Heart left ventricle (tissue), 16 donors: ENCODE measurements around the gene TBC1D10B. TPM values are rescaled to one million over a fixed set of nuclear protein-coding genes. Genes with fewer than 3 reads are reported as not detected.

Experiments
- ATAC-seq, 4 donors: fragments of 200-7000 bp; cut with Tn5 transposase; one replicate each; pipeline ENCODE4 v1.9.1; 2020 to 2022; ENCODE audit warnings: moderate library complexity in 4 of 4, mild to moderate bottlenecking in 3 of 4, moderate number of reproducible peaks in 1 of 4
- DNase-seq, 5 donors: peaks; one replicate each; pipeline ENCODE4 v3.0.0-alpha.2; 2020
- H3K27ac ChIP-seq, 12 donors: fragments of 200-600 bp; sonication (generic) in 4 of 12; one replicate each; pipeline versions ENCODE4 v1.5.0 to v1.8.0; 2016 to 2022; ENCODE audit warnings: mild to moderate bottlenecking in 2 of 12
- H3K27me3 ChIP-seq, 9 donors: fragments of 200-600 bp; sonication (generic) in 2 of 9; one replicate each; pipeline versions ENCODE4 v1.5.1 to v1.8.0; 2016 to 2022; ENCODE audit warnings: mild to moderate bottlenecking in 3 of 9
- H3K36me3 ChIP-seq, 9 donors: fragments of 200-600 bp; sonication (generic) in 2 of 9; one replicate each; pipeline versions ENCODE4 v1.5.0 to v1.8.0; 2018 to 2022; ENCODE audit warnings: mild to moderate bottlenecking in 2 of 9
- H3K4me1 ChIP-seq, 12 donors: fragments of 200-600 bp; sonication (generic) in 4 of 12; one replicate each; pipeline versions ENCODE4 v1.5.0 to v1.8.0; 2016 to 2022; ENCODE audit warnings: mild to moderate bottlenecking in 3 of 12
- H3K4me3 ChIP-seq, 12 donors: fragments of 200-600 bp; sonication (generic) in 4 of 12; one replicate each; pipeline versions ENCODE4 v1.5.0 to v1.8.0; 2017 to 2022; ENCODE audit warnings: mild to moderate bottlenecking in 9 of 12, moderate library complexity in 4 of 12
- H3K9me3 ChIP-seq, 12 donors: fragments of 200-600 bp; sonication (generic) in 4 of 12; one replicate each; pipeline versions ENCODE4 v1.5.0 to v1.8.0; 2016 to 2022; ENCODE audit warnings: mild to moderate bottlenecking in 1 of 12
- CTCF ChIP-seq, 12 donors: fragments of 200-600 bp; sonication (generic) in 4 of 12; IDR thresholded peaks; one replicate each; pipeline versions ENCODE4 v1.5.0 to v1.8.0; 2018 to 2022; ENCODE audit warnings: antibody characterized with exemption in 12 of 12, mild to moderate bottlenecking in 5 of 12
- POLR2A ChIP-seq, 2 donors: fragments of 450-650 bp; IDR thresholded peaks; one replicate each; pipeline ENCODE4 v1.6.1; 2017; ENCODE audit warnings: antibody characterized with exemption in 2 of 2, mild to moderate bottlenecking in 2 of 2, moderate library complexity in 2 of 2
- WGBS, 4 donors: extraction: QIAGEN DNeasy Blood & Tissue Kit in 2 of 4; methylation state at CpG; one replicate each; pipeline versions ENCODE4 v1.1.5 to v1.1.7; 2013 to 2018; 5-methylcytosine and 5-hydroxymethylcytosine counted together
- intact Hi-C, 10 donors: fragments of 100-400 bp; cut with DNase I; formaldehyde crosslinking; loops; one replicate each; pipeline versions ENCODE4 v1.11.1 to v1.14.2; 2022
- polyA plus RNA-seq, 2 donors: library from polyadenylated mRNA; stranded (reverse); fragments of 200-250 nt; gene quantifications; one replicate each; pipeline ENCODE4 v1.2.3, GENCODE V29; 2013
- total RNA-seq, 9 donors: library from RNA; depleted of rRNA in 2 of 9; stranded (reverse); fragments of >200 nt in 2 of 9; fragmentation: NEBNext Ultra II Directional in 3 of 9; extraction: Animal tissue kit (Norgen Biotek cat#: 25700) in 3 of 9; gene quantifications; one replicate each; pipeline versions ENCODE4 v1.1.0 to v1.2.4, GENCODE V29; 2016 to 2023
- donor health status: ischemic (EF 13 %, LVEDD 7.1; RV severe dilation, severe dysfunction).
- donor health status: healthy with polysubstance abuse.
- donor health status: DM: no; HTN: yes; CAD: no.
- donor health status: DM: no; HTN: no; CAD: no.
- donor health status: ischemic (EF 25% LVEDD 6.9; RV normal size, moderate dysfunction).
- donor health status: ischemic (EF 25% LVEDD 5.7; RV mildly dilated, moderate dysfunction).
- donor health status: healthy.
- donor health status: DM: yes; HTN: yes; CAD: no.
- donor health status: ischemic (EF 35%, LVEDD 5.7; RV mildly dilated, moderate dysfunction).
- donor health status: nonischemic (EF 11% LVEDD 7.7; RV severe dilation, severe dysfunction).
- donor health status: DM: yes; HTN: yes; CAD: no.
- donor health status: PGD.
- donor health status: ischemic (EF 29% LVEDD 5.4; RV normal size, mild dysfunction).
- donor health status: nonischemic (EF 23%, LVEDD 6.1; RV moderate dilation, normal function).

TBC1D10B gene
- total and polyA plus RNA-seq, 11 donors, result 16.9 to 40.0 (median 24.2) TPM

- WGBS, 4 donors, result 72 to 76% (median 74%) methylated on average over 6 of the region's 6 CpGs
- Histone ChIP-seq H3K9me3 (no peaks in the 10 kb centered on the region), H3K27ac (peak overlapping the region in 8 of 12 donors; percentile 57 to 95 (median 88)), H3K4me3 (no peak overlapping the region), H3K27me3 (no peaks in the 10 kb centered on the region), H3K36me3 (peaks cover 0 to under 1% (median 0%) of the 10 kb centered on the region in 9 donors), H3K4me1 (peaks cover 0 to 41% (median 26%) of the 10 kb centered on the region in 12 donors)
- DNase-seq, result peak in 2 of 5 donors; percentile 30 to 32
- TF ChIP-seq POLR2A (IDR thresholded peaks at IDR 0.05) (no peak), CTCF (IDR thresholded peaks at IDR 0.05) (no peak)
- intact Hi-C loops, result no loop called here
- no peak for ATAC-seq
These were observed 1.9 kb upstream of the TBC1D10B start for GRCh38 chr16:30372038-30372712.

DNA sequence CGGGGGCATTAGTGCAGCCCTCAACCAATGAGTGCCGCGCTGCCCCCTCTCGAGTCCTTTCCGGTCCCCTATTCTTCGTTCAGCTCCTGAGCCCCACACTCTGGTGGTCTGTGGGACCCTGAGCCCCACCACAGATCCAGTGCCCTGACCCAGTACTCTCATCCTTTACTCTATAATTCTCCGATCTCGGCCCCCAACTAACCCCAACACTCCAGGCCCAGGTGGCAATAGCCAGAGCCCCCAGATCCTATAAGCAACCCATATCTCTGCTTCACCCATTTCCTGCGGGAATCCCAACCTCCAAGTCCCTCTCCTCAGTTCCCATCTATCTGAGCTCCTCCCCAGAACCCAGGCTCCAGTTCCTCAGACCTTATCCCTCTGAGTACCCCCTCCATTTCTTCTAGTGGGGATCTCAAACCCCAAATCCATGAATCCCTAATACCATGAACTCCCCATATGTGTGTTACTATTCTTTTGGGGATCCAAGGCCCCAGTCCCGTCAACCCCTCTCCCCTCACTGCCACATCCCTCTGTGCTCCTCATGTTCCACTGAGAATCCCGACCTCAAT, 1.0 kb upstream of the TBC1D10B start:
- Histone ChIP-seq H3K4me3 (peak overlapping the region; percentile 6 to 60 (median 52)), H3K27ac (peak overlapping the region; percentile 64 to 95 (median 88)), H3K9me3 (no peaks in the 10 kb centered on the region), H3K27me3 (no peaks in the 10 kb centered on the region), H3K4me1 (peaks cover 0 to 42% (median 28%) of the 10 kb centered on the region in 12 donors), H3K36me3 (peaks cover 0 to 9% (median 2%) of the 10 kb centered on the region in 9 donors)
- intact Hi-C loops, result loop anchor here in 1 of 10 donors (2.0 kb wide), 1 partner anchor 17 kb away; the partner anchor contains the start of gene CD2BP2
- no peak for TF ChIP-seq POLR2A (IDR thresholded peaks at IDR 0.05)
- peak in 4 of 12 donors; percentile 1 to 2 (median 2) for TF ChIP-seq CTCF (IDR thresholded peaks at IDR 0.05)
- 18 to 23% (median 21%) methylated on average over 11 of the region's 11 CpGs for WGBS, 4 donors
- DNase-seq (no peak), ATAC-seq (no peak)

- peaks cover 0 to 20% (median 9%) of the 10 kb centered on the region in 9 donors for H3K36me3 ChIP-seq
- TF ChIP-seq POLR2A (IDR thresholded peaks at IDR 0.05) (no peak), CTCF (IDR thresholded peaks at IDR 0.05) (peak in 1 of 12 donors; percentile 23)
- H3K27ac ChIP-seq, result peak overlapping the region; percentile 78 to 91 (median 84)
- H3K27me3 ChIP-seq, result no peaks in the 10 kb centered on the region
- peak overlapping the region; percentile 78 to 99 (median 91) for H3K4me3 ChIP-seq
- 0 to 2% (median 1%) methylated on average over 6 to 76 of the region's 76 CpGs for WGBS, 4 donors
- no peaks in the 10 kb centered on the region for H3K9me3 ChIP-seq
- ATAC-seq (no peak), DNase-seq (peak in 1 of 5 donors; percentile 71)
- peaks cover 0 to 54% (median 40%) of the 10 kb centered on the region in 12 donors for H3K4me1 ChIP-seq
- intact Hi-C loops, result loop anchor here in 5 of 10 donors (2.0 to 5.0 kb wide), 3 partner anchors 15 to 37 kb away; partner anchors contain the start of genes ZNF771 (in 2 of the 5) and CD2BP2 (in 1 of the 5)
These were observed 297 bp downstream of the TBC1D10B start for GRCh38 chr16:30369938-30370455.
